Lung (tissue), 12 donors: ENCODE results near the gene DYNLT5. TPM values are rescaled to one million over a fixed set of nuclear protein-coding genes. Genes with fewer than 3 reads are reported as not detected.
A peak's percentile ranks its signal among the peaks of the same experiment; 100 is the strongest.

ENCODE experiments used
- ATAC-seq: fragments of 200-7000 bp; cut with Tn5 transposase; one replicate; pipeline ENCODE4 v1.9.1; 2020; ENCODE audit warnings: moderate number of reproducible peaks; ENCODE audit not compliant: insufficient read depth, low FRiP score
- DNase-seq, 3 donors: peaks; one replicate each; pipeline ENCODE4 v3.0.0-alpha.2; 2013 to 2017
- H3K27ac ChIP-seq, 2 donors: one replicate each; pipeline ENCODE4 v1.5.1; 2013; ENCODE audit warnings: mild to moderate bottlenecking in 2 of 2, moderate library complexity in 2 of 2, control low read depth in 1 of 2, inconsistent platforms in 1 of 2, low read depth in 1 of 2, low read length in 1 of 2
- H3K27me3 ChIP-seq, 3 donors: one replicate each; pipeline ENCODE4 v1.5.1; 2013; ENCODE audit warnings: low read length in 2 of 3; ENCODE audit not compliant: control insufficient read depth in 3 of 3, insufficient read depth in 3 of 3
- H3K36me3 ChIP-seq, 4 donors: one replicate each; pipeline ENCODE4 v1.5.1; 2013; ENCODE audit warnings: low read length in 4 of 4, mild to moderate bottlenecking in 1 of 4, moderate library complexity in 1 of 4; ENCODE audit not compliant: control insufficient read depth in 4 of 4, insufficient read depth in 4 of 4
- H3K4me1 ChIP-seq, 5 donors: one replicate each; pipeline ENCODE4 v1.5.1; 2013; ENCODE audit warnings: low read length in 5 of 5, mild to moderate bottlenecking in 2 of 5, moderate library complexity in 1 of 5; ENCODE audit not compliant: control insufficient read depth in 5 of 5, insufficient read depth in 5 of 5
- H3K4me3 ChIP-seq: one replicate; pipeline ENCODE4 v1.5.1; 2013; ENCODE audit warnings: mild to moderate bottlenecking, control low read depth, moderate library complexity
- H3K9ac ChIP-seq, 2 donors: one replicate each; pipeline ENCODE4 v1.5.1; 2013; ENCODE audit warnings: low read length in 2 of 2, control low read depth in 1 of 2; ENCODE audit not compliant: insufficient read depth in 1 of 2
- H3K9me3 ChIP-seq, 4 donors: one replicate each; pipeline ENCODE4 v1.5.1; 2013; ENCODE audit warnings: low read length in 3 of 4, mild to moderate bottlenecking in 1 of 4, moderate library complexity in 1 of 4; ENCODE audit not compliant: control insufficient read depth in 4 of 4, insufficient read depth in 3 of 4
- WGBS, 2 donors: extraction: QIAGEN DNeasy Blood & Tissue Kit; methylation state at CpG; one replicate each; pipeline ENCODE4 v1.1.7; 2013; 5-methylcytosine and 5-hydroxymethylcytosine counted together
- polyA plus RNA-seq, 2 donors: library from polyadenylated mRNA; stranded (reverse); fragments of 200-250 nt; gene quantifications; one replicate each; pipeline ENCODE4 v1.2.1, GENCODE V29; 2013
- total RNA-seq, 2 donors: library from RNA; depleted of rRNA in 1 of 2; stranded (reverse); fragments of >200 nt in 1 of 2; gene quantifications; one replicate each; pipeline ENCODE4 v1.2.1, GENCODE V29; 2014 to 2021
- TF ChIP-seq, protein P1 (sequence below): IDR thresholded peaks from 2 replicates; pipeline ENCODE4 v1.5.1; 2012; ENCODE audit warnings: mild to moderate bottlenecking; ENCODE audit errors: control extremely low read depth, extremely low read depth
- donor health status: control.
- donor health status: control.
- donor health status: Bipolar disorder and iron deficiency.
- donor health status: healthy.
- donor health status: DM: yes; HTN: yes; CAD: no.

Gene DYNLT5
- total and polyA plus RNA-seq, 4 donors: 3.0 to 29.3 (median 7.8) TPM

DNA sequence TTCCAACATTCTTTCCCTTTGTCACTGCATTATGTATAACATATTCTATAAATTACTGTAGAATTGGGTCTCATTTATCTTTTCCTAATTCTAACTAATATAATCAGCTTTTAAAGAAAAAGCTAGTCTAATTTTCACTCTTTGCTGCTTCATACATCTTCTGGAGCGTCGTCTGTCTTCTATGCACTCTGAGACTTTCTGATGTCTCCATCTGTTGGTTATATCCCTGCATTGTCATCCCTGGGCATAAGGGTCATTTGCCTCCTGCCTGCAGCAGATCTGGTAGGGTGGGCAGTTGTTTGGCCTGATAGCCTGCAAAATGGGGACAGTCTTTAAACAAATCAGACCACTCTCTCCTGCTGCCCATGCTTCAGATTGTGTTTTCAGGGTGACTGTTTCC lies 40.8 kb upstream of the DYNLT5 start:
- peak in 1 of 3 donors; percentile 33 for DNase-seq
- H3K36me3 ChIP-seq: no peaks in the 10 kb centered on the region
- 20 to 40% methylated on average over 2 of the region's 2 CpGs for WGBS, 2 donors
- H3K4me3 ChIP-seq: no peak overlapping the region
- ATAC-seq: no peak
- no peaks in the 10 kb centered on the region for H3K4me1 ChIP-seq
- H3K27me3 ChIP-seq: no peaks in the 10 kb centered on the region
- TF ChIP-seq, protein P1, sequence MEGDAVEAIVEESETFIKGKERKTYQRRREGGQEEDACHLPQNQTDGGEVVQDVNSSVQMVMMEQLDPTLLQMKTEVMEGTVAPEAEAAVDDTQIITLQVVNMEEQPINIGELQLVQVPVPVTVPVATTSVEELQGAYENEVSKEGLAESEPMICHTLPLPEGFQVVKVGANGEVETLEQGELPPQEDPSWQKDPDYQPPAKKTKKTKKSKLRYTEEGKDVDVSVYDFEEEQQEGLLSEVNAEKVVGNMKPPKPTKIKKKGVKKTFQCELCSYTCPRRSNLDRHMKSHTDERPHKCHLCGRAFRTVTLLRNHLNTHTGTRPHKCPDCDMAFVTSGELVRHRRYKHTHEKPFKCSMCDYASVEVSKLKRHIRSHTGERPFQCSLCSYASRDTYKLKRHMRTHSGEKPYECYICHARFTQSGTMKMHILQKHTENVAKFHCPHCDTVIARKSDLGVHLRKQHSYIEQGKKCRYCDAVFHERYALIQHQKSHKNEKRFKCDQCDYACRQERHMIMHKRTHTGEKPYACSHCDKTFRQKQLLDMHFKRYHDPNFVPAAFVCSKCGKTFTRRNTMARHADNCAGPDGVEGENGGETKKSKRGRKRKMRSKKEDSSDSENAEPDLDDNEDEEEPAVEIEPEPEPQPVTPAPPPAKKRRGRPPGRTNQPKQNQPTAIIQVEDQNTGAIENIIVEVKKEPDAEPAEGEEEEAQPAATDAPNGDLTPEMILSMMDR: no peak
- H3K9me3 ChIP-seq: no peaks in the 10 kb centered on the region
- no peak overlapping the region for H3K9ac ChIP-seq
- H3K27ac ChIP-seq: no peak overlapping the region

DNA sequence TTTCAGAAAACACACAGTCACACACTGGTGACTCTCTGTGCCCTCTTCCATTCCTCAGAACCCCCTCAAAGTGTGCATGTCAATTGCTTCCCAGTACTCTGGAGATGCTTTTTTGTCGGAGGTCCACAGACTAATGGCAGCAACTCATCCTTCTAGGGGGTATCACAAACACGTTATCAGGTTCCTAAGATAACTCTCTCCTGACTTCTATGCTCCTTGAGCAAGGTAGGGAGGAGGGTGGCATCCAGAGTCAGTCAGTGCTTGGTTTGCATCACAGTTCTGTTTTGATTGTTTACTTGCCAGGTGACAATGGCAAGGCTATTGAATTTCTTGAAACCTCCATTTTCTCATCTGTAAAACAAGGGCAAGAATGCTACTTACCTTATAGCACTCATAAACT lies 39.4 kb upstream of the DYNLT5 start:
- WGBS, 2 donors: 73 to 81% methylated on average over 2 of the region's 2 CpGs
- TF ChIP-seq, protein P1: no peak
- H3K36me3 ChIP-seq: no peaks in the 10 kb centered on the region
- no peak overlapping the region for H3K9ac ChIP-seq
- H3K4me1 ChIP-seq: no peaks in the 10 kb centered on the region
- no peak for ATAC-seq
- no peaks in the 10 kb centered on the region for H3K27me3 ChIP-seq
- no peak overlapping the region for H3K27ac ChIP-seq
- H3K9me3 ChIP-seq: no peaks in the 10 kb centered on the region
- no peak overlapping the region for H3K4me3 ChIP-seq
- no peak for DNase-seq

DNA sequence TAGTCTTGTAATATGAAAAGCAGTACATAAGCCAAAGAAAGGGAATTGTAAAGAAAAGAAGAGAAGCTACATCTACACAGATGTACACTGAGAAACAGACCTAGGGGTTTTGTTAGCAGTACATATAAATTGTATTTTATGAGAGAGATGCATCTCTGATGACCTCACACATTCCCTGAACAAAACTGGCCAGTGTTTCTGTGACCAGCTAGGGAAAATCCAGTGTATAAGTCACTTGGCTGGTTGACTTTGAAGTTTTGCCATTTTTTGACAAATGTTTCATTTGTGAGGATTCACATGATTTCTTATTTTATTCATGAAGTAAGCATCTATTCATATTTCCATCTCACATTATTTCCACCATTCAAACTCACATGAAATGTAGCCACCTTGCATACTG lies 28.3 kb upstream of the DYNLT5 start:
- TF ChIP-seq, protein P1: no peak
- Histone ChIP-seq H3K27me3 (no peaks in the 10 kb centered on the region), H3K9me3 (no peaks in the 10 kb centered on the region), H3K4me1 (peaks cover 0 to 2% (median 0%) of the 10 kb centered on the region in 5 donors), H3K27ac (no peak overlapping the region), H3K4me3 (no peak overlapping the region), H3K9ac (no peak overlapping the region), H3K36me3 (no peaks in the 10 kb centered on the region)
- ATAC-seq: no peak
- no peak for DNase-seq
